HepG2 (cell line): Measurements from ENCODE around the gene TRPM5. TPM values are rescaled to one million over a fixed set of nuclear protein-coding genes. Genes with fewer than 3 reads are reported as not detected.

Experiments used
- ATF4 ChIP-seq, 2 experiments: fragments of 450-650 bp in 1 of 2; sonication (generic) in 1 of 2; formaldehyde crosslinking; IDR thresholded peaks; 2 replicates each; pipeline versions ENCODE4 v1.5.0 to v1.8.0; 2020 to 2022; ENCODE audit warnings: mild to moderate bottlenecking in 1 of 2, missing genetic modification reagents in 1 of 2
- FOXA1 ChIP-seq, 2 experiments: fragments of 450-650 bp in 1 of 2; sonication (generic) in 1 of 2; formaldehyde crosslinking in 1 of 2; IDR thresholded peaks; 2 replicates each; pipeline versions ENCODE4 v1.4.0 to v1.6.1; 2016 to 2020; ENCODE audit warnings: missing genetic modification reagents in 1 of 2
- HNRNPUL1 ChIP-seq: fragments of 200-400 bp; formaldehyde crosslinking; IDR thresholded peaks from 2 replicates; pipeline ENCODE4 v1.6.1; 2017; ENCODE audit warnings: low read depth, mild to moderate bottlenecking, low read length, moderate library complexity
- KLF13 ChIP-seq: sonication (generic); formaldehyde crosslinking; IDR thresholded peaks from 2 replicates; pipeline ENCODE4 v1.4.0; 2020; ENCODE audit warnings: mild to moderate bottlenecking, missing genetic modification reagents
- NFIB ChIP-seq: sonication (generic); formaldehyde crosslinking; IDR thresholded peaks from 2 replicates; pipeline ENCODE4 v1.9.0; 2021; ENCODE audit warnings: missing genetic modification reagents, mild to moderate bottlenecking, borderline replicate concordance
- NFRKB ChIP-seq: fragments of 450-650 bp; IDR thresholded peaks from 2 replicates; pipeline ENCODE4 v1.6.1; 2017
- SIX4 ChIP-seq: sonication (generic); formaldehyde crosslinking; IDR thresholded peaks from 2 replicates; pipeline ENCODE4 v1.4.0; 2020; ENCODE audit warnings: missing genetic modification reagents
- TFDP2 ChIP-seq: sonication (generic); formaldehyde crosslinking; IDR thresholded peaks from 2 replicates; pipeline ENCODE4 v1.4.0; 2020; ENCODE audit warnings: missing genetic modification reagents
- ZBTB44 ChIP-seq: sonication (generic); formaldehyde crosslinking; IDR thresholded peaks from 2 replicates; pipeline ENCODE4 v1.4.0; 2020; ENCODE audit warnings: missing genetic modification reagents
- ZNF292 ChIP-seq: sonication (generic); formaldehyde crosslinking; IDR thresholded peaks from 2 replicates; pipeline ENCODE4 v1.8.1; 2022; ENCODE audit warnings: mild to moderate bottlenecking, low read depth, missing genetic modification reagents, borderline replicate concordance
- ZNF326 ChIP-seq: sonication (generic); formaldehyde crosslinking; IDR thresholded peaks from 2 replicates; pipeline ENCODE4 v1.4.0; 2020; ENCODE audit warnings: missing genetic modification reagents, borderline replicate concordance
- ZNF564 ChIP-seq: sonication (generic); formaldehyde crosslinking; IDR thresholded peaks from 2 replicates; pipeline ENCODE4 v1.8.1; 2023; ENCODE audit warnings: mild to moderate bottlenecking, missing genetic modification reagents
- ZNF607 ChIP-seq: sonication (generic); formaldehyde crosslinking; IDR thresholded peaks from 2 replicates; pipeline ENCODE4 v1.5.1; 2020; ENCODE audit warnings: missing genetic modification reagents, mild to moderate bottlenecking, borderline replicate concordance
- ZNF749 ChIP-seq: sonication (generic); formaldehyde crosslinking; IDR thresholded peaks from 2 replicates; pipeline ENCODE4 v1.8.0; 2022; ENCODE audit warnings: mild to moderate bottlenecking, missing genetic modification reagents, moderate library complexity, borderline replicate concordance
- ZNF782 ChIP-seq: sonication (generic); formaldehyde crosslinking; IDR thresholded peaks from 2 replicates; pipeline ENCODE4 v1.4.0; 2020; ENCODE audit warnings: missing genetic modification reagents, mild to moderate bottlenecking, borderline replicate concordance
- polyA plus RNA-seq, 8 experiments: library from polyadenylated mRNA; depleted of rRNA in 3 of 8; stranded (reverse) in 7 of 8; unstranded in 1 of 8; fragments of >200 nt; fragmentation: Illumina TruSeq in 4 of 8; extraction: Trizol in 4 of 8; gene quantifications; 2 replicates each; pipeline versions ENCODE4 v1.2.1 to v1.2.3, GENCODE V29; 2011 to 2016; ENCODE audit warnings: low read depth in 4 of 8, missing spikeins in 1 of 8, mixed read lengths in 1 of 8; ENCODE audit not compliant: insufficient read depth in 1 of 8
- total RNA-seq, 5 experiments: library from RNA; depleted of rRNA; stranded (reverse); fragments of >200 nt; fragmentation: Illumina TruSeq; extraction: Trizol; gene quantifications; 2 replicates each; pipeline ENCODE4 v1.2.3, GENCODE V29; 2016; ENCODE audit warnings: low read depth in 1 of 5
- TF ChIP-seq, protein P1 (sequence below): sonication (generic); formaldehyde crosslinking; IDR thresholded peaks from 2 replicates; pipeline ENCODE4 v1.4.0; 2020; ENCODE audit warnings: low read depth, mild to moderate bottlenecking, missing genetic modification reagents
- TF ChIP-seq, protein P2 (sequence below): sonication (generic); formaldehyde crosslinking; IDR thresholded peaks from 2 replicates; pipeline ENCODE4 v1.8.0; 2022; ENCODE audit warnings: missing genetic modification reagents, mild to moderate bottlenecking, inconsistent platforms, borderline replicate concordance
- TF ChIP-seq, protein P3 (sequence below): sonication (generic); formaldehyde crosslinking; IDR thresholded peaks from 2 replicates; pipeline ENCODE4 v1.9.0; 2021; ENCODE audit warnings: missing genetic modification reagents, borderline replicate concordance

The TRPM5 gene
- total and polyA plus RNA-seq, 2 of the 13 experiments (the other 11 are each of a cell fraction or from before 2014, with no cell fraction given), result 0.12 TPM; not detected in 1

DNA sequence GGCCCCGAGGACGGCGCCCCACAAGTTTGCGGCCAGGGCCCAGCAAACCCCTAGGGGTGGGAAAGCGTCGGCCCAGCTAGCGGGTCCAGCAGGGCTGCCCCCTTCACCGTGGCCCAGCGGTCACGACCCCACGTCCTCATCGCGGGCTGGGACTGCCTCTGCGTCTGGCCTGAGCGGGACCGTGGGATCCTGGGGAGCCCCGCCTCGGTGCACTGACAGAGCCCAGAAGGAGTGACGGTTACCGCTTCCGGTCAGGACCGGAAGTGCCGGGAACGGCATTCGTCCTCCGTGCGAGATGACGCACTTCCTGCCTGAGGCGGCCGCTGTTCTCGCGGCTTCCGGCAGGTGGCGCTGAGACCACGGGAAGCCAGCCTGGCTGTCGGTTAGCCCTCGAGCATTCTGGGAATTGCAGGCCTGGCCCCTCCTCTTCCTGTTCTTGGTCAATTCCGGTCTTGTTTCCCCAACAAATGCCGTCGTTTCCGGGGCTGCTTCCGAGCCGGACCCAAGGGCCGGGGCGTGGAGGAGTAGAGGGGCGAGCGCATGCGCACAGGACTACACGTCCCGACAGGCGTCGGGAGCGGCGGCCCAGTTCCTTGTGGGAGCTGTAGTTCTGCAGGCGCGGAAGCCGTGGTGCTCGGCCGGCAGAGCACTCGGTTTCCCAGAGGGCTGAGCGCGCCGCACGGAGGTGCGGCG lies 44.1 kb downstream of the TRPM5 start, which contains the start of gene TSSC4 (continued):
- no peak for TF ChIP-seq ZNF782
- no peak for TF ChIP-seq NFRKB
- peak; percentile 23; the same call in 1 of the 2 replicates for TF ChIP-seq ZNF564 (CRISPR knock-in tag)
- TF ChIP-seq ZBTB44 (CRISPR knock-in tag), result 0 out of 2 replicates have a peak, but pooled peaks have one; percentile 16
- TF ChIP-seq SIX4 (CRISPR knock-in tag), result peak; percentile 61
- peak; percentile 47; the same call in 1 of the 2 replicates for TF ChIP-seq ZNF749 (CRISPR knock-in tag)
- TF ChIP-seq NFIB, result no peak
- TF ChIP-seq HNRNPUL1, result no peak
- TF ChIP-seq ZNF292 (CRISPR knock-in tag), result no peak
- no peak; the same call in 1 of the 2 replicates for TF ChIP-seq ZNF607
- no peak for TF ChIP-seq FOXA1 (IDR thresholded peaks at IDR 0.05)
- TF ChIP-seq FOXA1 (CRISPR knock-in tag; IDR thresholded peaks at IDR 0.05), result peak; percentile 37; the same call in 1 of the 2 replicates
- no peak for TF ChIP-seq ZNF326 (CRISPR knock-in tag)
- TF ChIP-seq, protein P1, sequence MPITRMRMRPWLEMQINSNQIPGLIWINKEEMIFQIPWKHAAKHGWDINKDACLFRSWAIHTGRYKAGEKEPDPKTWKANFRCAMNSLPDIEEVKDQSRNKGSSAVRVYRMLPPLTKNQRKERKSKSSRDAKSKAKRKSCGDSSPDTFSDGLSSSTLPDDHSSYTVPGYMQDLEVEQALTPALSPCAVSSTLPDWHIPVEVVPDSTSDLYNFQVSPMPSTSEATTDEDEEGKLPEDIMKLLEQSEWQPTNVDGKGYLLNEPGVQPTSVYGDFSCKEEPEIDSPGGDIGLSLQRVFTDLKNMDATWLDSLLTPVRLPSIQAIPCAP, result no peak; the same call in 1 of the 2 replicates
- TF ChIP-seq ATF4 (CRISPR knock-in tag; IDR thresholded peaks at IDR 0.05), result 0 out of 4 replicates have a peak, but pooled peaks of 1 of the 2 experiments have one; percentile 12
- TF ChIP-seq, protein P2, sequence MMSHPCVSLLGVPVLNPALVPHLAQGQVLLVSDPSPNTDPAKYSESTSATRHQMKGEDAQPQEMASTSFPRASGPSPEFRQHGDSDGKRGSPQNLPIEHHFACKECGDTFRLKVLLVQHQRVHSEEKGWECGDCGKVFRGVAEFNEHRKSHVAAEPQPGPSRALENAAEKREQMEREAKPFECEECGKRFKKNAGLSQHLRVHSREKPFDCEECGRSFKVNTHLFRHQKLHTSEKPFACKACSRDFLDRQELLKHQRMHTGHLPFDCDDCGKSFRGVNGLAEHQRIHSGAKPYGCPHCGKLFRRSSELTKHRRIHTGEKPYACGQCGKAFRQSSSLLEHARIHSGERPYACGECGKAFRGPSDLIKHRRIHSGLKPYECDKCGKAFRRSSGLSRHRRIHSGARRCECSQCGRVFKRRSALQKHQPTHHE, result peak; percentile 62; the same call in 1 of the 2 replicates
- TF ChIP-seq, protein P3, sequence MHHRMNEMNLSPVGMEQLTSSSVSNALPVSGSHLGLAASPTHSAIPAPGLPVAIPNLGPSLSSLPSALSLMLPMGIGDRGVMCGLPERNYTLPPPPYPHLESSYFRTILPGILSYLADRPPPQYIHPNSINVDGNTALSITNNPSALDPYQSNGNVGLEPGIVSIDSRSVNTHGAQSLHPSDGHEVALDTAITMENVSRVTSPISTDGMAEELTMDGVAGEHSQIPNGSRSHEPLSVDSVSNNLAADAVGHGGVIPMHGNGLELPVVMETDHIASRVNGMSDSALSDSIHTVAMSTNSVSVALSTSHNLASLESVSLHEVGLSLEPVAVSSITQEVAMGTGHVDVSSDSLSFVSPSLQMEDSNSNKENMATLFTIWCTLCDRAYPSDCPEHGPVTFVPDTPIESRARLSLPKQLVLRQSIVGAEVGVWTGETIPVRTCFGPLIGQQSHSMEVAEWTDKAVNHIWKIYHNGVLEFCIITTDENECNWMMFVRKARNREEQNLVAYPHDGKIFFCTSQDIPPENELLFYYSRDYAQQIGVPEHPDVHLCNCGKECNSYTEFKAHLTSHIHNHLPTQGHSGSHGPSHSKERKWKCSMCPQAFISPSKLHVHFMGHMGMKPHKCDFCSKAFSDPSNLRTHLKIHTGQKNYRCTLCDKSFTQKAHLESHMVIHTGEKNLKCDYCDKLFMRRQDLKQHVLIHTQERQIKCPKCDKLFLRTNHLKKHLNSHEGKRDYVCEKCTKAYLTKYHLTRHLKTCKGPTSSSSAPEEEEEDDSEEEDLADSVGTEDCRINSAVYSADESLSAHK (CRISPR knock-in tag), result no peak
- peak; percentile 90; the same call in 1 of the 2 replicates for TF ChIP-seq KLF13 (CRISPR knock-in tag)
- TF ChIP-seq TFDP2 (CRISPR knock-in tag), result peak; percentile 53; the same call in 1 of the 2 replicates
